ENCODE data around the gene SAP30L.

DNA sequence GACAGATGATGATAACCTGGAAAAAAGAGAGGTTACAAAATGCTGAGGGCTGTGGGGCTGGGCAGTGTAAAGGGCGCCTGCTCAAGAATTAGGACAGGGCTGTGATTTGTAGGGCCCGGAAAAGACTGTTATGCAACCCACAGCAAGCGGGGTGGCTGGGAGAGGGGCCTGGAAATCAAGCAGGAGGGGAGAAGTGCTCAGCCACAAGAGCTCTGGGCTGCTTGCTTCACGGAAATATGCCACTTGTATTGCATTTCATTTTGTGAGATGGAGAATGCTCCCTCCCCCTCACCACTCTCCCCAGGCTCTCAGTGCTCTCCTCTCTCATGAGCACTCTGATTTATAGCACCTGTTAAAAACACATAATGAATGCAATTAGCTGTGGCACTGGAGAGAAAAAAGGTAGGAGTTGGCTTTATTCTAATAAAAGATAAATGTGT, 40.6 kb downstream of the SAP30L start:
- TF ChIP-seq CTCF (IDR thresholded peaks at IDR 0.05) (no peak), POLR2A (IDR thresholded peaks at IDR 0.05) (no peak)

Measured in Peyer's patch (tissue), 4 donors.